MM.1S (cell line): Measurements from ENCODE around the gene SEMA4D.

ENCODE experiments used
- CTCF ChIP-seq: fragments of 300-600 bp; sonication (generic); IDR thresholded peaks from 2 replicates; pipeline ENCODE4 v1.5.1; 2016; ENCODE audit warnings: antibody characterized with exemption, low read length, mixed read lengths
- EZH2 ChIP-seq: fragments of 300-600 bp; sonication (generic); optimal IDR thresholded peaks from 2 replicates; pipeline ENCODE3; 2017; ENCODE audit warnings: low read depth, mild to moderate bottlenecking, antibody characterized with exemption, low read length, mixed read lengths
- EZH2phosphoT487 ChIP-seq: fragments of 300-600 bp; sonication (generic); IDR thresholded peaks from 2 replicates; pipeline ENCODE4 v1.6.1; 2018; ENCODE audit warnings: antibody characterized with exemption, low read length

GRCh38 chr9:89365532-89365912 is 132.4 kb downstream of the SEMA4D start:
- no peak for TF ChIP-seq CTCF
- no peak for TF ChIP-seq EZH2
- no peak for TF ChIP-seq EZH2phosphoT487
